Measurements from ENCODE around the gene NR2F1-AS1. TPM values are rescaled to one million over a fixed set of nuclear protein-coding genes. Genes with fewer than 3 reads are reported as not detected.
A peak's percentile ranks its signal among the peaks of the same experiment; 100 is the strongest.

NR2F1-AS1 gene
- total RNA-seq, 4 donors from 2014 or later, result 6.0 to 48.1 (median 14.4) TPM

DNA sequence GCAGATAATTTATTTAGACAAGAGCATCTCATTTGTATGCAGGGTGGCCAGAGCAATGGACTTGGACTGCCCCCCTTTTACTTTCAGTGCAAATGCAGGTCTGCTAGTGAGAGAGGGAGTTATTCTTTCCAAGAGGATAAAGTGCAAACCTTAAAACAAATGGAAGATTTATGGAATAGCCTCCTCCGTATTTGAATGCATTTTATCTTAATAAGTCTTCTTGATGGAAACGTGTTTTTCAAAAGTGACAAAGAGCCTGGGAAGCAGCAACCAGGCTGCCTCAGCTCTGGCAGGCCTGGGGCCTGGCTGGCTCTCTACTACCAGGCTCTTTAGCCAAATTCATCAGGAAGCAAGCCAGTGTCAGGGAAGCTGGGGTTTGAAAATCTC, 8.8 kb upstream of the NR2F1-AS1 start:
- no peaks in the 10 kb centered on the region for H3K9me3 ChIP-seq
- TF ChIP-seq POLR2A (IDR thresholded peaks at IDR 0.05), result no peak
- no peak for TF ChIP-seq EP300 (IDR thresholded peaks at IDR 0.05)
- TF ChIP-seq, protein P1, sequence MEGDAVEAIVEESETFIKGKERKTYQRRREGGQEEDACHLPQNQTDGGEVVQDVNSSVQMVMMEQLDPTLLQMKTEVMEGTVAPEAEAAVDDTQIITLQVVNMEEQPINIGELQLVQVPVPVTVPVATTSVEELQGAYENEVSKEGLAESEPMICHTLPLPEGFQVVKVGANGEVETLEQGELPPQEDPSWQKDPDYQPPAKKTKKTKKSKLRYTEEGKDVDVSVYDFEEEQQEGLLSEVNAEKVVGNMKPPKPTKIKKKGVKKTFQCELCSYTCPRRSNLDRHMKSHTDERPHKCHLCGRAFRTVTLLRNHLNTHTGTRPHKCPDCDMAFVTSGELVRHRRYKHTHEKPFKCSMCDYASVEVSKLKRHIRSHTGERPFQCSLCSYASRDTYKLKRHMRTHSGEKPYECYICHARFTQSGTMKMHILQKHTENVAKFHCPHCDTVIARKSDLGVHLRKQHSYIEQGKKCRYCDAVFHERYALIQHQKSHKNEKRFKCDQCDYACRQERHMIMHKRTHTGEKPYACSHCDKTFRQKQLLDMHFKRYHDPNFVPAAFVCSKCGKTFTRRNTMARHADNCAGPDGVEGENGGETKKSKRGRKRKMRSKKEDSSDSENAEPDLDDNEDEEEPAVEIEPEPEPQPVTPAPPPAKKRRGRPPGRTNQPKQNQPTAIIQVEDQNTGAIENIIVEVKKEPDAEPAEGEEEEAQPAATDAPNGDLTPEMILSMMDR (IDR thresholded peaks at IDR 0.05), result no peak
- TF ChIP-seq POLR2AphosphoS5 (IDR thresholded peaks at IDR 0.05), result no peak
- no peak overlapping the region for H3K4me3 ChIP-seq
- H3K27me3 ChIP-seq, result peaks cover 14% of the 10 kb centered on the region
- ATAC-seq, result no peak
- H3K27ac ChIP-seq, result peak overlapping the region in 2 of 4 donors; percentile 38 to 86
- H3K36me3 ChIP-seq, result peaks cover 0 to 26% of the 10 kb centered on the region in 2 donors
- 24 to 28% methylated on average over 2 of the region's 2 CpGs for WGBS, 2 donors (ENCODE audit: low coverage in 1 of 2)
- peaks cover 0 to 65% (median 0%) of the 10 kb centered on the region in 3 donors for H3K4me1 ChIP-seq

DNA sequence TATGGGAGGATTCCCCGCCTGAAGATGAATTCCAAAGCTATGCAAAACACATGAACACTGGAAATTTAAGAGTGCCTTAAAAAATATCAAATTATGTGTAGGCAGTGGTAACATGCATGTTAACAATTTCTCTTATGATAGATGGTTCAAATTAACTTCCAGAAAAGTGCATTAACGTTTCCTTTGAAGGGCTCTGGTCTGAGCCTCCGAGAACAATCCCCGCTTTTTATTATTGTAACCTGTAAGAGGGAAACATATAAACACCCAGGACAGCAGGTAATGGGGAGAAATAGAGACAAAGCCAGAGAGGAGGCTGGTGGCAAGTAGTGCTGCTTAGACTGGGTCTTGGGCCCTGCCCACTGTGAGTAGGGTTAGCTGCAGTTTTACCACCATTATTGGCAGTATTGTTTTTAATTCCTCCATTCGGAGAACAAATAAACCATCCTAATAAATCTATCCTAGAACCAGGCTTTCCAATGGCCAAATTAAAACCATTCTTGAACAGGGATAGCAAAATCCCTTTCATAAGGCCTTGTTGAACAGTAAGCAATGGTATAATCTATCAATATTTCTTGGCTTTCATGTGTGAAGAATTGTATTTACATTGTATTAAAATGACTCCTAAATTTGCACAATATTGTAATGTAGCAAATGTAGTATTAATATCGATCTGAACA, 8.3 kb upstream of the NR2F1-AS1 start:
- peaks cover 0 to 65% (median 0%) of the 10 kb centered on the region in 3 donors for H3K4me1 ChIP-seq
- peak overlapping the region in 3 of 4 donors; percentile 73 to 91 (median 86) for H3K27ac ChIP-seq
- peaks cover 10% of the 10 kb centered on the region for H3K27me3 ChIP-seq
- WGBS, 2 donors (ENCODE audit: low coverage in 1 of 2), result 53 to 67% methylated on average over 5 to 6 of the region's 6 CpGs
- H3K4me3 ChIP-seq, result peak overlapping the region in 1 of 2 donors; percentile 74
- TF ChIP-seq POLR2AphosphoS5 (IDR thresholded peaks at IDR 0.05) (no peak), POLR2A (IDR thresholded peaks at IDR 0.05) (no peak), EP300 (IDR thresholded peaks at IDR 0.05) (no peak)
- TF ChIP-seq, protein P1 (IDR thresholded peaks at IDR 0.05), result no peak
- H3K36me3 ChIP-seq, result peaks cover 0 to 21% of the 10 kb centered on the region in 2 donors
- no peak for ATAC-seq
- H3K9me3 ChIP-seq, result no peaks in the 10 kb centered on the region

DNA sequence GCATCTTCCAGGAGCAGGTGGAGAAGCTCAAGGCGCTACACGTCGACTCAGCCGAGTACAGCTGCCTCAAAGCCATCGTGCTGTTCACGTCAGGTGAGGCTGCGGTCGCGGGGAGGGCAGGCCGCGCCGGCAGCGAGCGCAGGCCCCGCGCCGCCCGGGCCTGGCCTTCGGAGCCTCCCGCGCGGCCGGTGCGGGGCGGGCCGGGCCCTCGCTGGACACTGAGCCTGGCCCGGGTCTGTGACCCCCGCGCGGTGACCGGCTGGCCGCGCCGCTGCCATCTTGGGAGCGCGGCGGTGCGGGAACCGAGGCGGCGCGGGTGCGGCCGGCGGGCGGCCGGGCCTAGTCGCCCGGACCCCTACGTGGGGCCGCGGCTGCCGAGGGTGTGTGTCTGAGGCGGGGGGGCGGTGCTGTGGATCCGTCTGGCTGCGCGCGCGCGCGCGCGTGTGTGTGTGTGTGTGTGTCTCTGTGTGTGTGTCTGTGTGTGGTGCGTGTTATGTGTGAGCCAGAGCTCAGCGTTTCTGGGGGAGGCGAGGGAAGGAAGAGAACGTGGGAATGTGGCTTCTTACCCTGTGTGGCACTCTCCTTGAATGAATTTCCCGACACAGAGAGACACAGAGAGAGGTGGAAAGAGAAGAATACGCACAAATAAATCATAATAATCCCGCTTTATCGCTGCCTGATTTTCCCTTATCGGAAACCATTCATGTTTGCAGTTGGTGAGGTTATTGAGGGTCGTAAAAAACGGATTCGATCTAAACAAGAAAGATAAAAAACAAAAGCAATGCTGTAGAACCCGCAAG, 7.5 kb upstream of the NR2F1-AS1 start:
- Histone ChIP-seq H3K27ac (peak overlapping the region in 3 of 4 donors; percentile 73 to 91 (median 86)), H3K36me3 (peaks cover 0 to 14% of the 10 kb centered on the region in 2 donors), H3K4me3 (peak overlapping the region; percentile 3 to 74), H3K4me1 (peaks cover 0 to 65% (median 0%) of the 10 kb centered on the region in 3 donors), H3K27me3 (peaks cover 10% of the 10 kb centered on the region), H3K9me3 (no peaks in the 10 kb centered on the region)
- 48 to 52% methylated on average over 8 to 15 of the region's 78 CpGs for WGBS, 2 donors (ENCODE audit: low coverage in 1 of 2)
- ATAC-seq, result no peak
- TF ChIP-seq POLR2A (IDR thresholded peaks at IDR 0.05) (no peak), POLR2AphosphoS5 (IDR thresholded peaks at IDR 0.05) (peak; percentile 16)

DNA sequence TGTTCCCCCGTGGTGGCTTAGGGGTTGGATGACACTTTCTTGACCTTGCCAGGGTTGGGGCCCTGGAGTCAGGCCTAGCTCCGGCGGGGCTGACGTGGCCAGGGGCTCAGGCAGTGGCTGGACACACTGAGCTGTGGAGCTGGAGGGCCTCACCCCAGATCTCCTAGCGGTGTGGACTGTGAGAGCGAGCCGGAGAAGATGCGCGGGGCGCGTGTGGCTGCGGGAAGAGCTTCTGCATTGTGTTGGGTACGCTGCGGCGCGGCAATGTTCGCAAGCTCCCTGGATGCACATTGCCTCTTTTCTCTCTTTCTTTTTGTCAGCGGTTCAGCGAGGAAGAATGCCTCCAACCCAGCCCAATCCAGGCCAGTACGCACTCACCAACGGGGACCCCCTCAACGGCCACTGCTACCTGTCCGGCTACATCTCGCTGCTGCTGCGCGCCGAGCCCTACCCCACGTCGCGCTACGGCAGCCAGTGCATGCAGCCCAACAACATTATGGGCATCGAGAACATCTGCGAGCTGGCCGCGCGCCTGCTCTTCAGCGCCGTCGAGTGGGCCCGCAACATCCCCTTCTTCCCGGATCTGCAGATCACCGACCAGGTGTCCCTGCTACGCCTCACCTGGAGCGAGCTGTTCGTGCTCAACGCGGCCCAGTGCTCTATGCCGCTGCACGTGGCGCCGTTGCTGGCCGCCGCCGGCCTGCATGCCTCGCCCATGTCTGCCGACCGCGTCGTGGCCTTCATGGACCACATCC, 6.8 kb upstream of the NR2F1-AS1 start:
- Histone ChIP-seq H3K4me1 (peaks cover 0 to 68% (median 0%) of the 10 kb centered on the region in 3 donors), H3K27me3 (peaks cover 10% of the 10 kb centered on the region), H3K9me3 (no peaks in the 10 kb centered on the region), H3K36me3 (peaks cover 0 to 7% of the 10 kb centered on the region in 2 donors), H3K4me3 (peak overlapping the region; percentile 3 to 74), H3K27ac (peak overlapping the region in 3 of 4 donors; percentile 73 to 91 (median 86))
- 12% methylated on average over 13 of the region's 59 CpGs; no CpG with 5 or more reads in 1 of the 2 donors for WGBS, 2 donors (ENCODE audit: low coverage in 1 of 2)
- TF ChIP-seq, protein P1 (IDR thresholded peaks at IDR 0.05), result no peak
- TF ChIP-seq POLR2A (IDR thresholded peaks at IDR 0.05) (no peak), EP300 (IDR thresholded peaks at IDR 0.05) (no peak), POLR2AphosphoS5 (IDR thresholded peaks at IDR 0.05) (no peak)
- ATAC-seq, result no peak
